ENCODE data around the gene COL5A2. TPM values are rescaled to one million over a fixed set of nuclear protein-coding genes. Genes with fewer than 3 reads are reported as not detected.

The COL5A2 gene
- total RNA-seq, 1 donor from 2014 or later: 64.2 TPM

GRCh38 chr2:189048189-189048588 lies 131.4 kb downstream of the COL5A2 start:
- intact Hi-C loops (cut with DNase I): loop anchor here (5.0 kb wide), 1 partner anchor 46 kb away; no protein-coding TSS in a partner anchor
- Histone ChIP-seq H3K27ac (no peak overlapping the region), H3K36me3 (peaks cover 33 to 41% of the 10 kb centered on the region in 2 donors), H3K4me1 (no peaks in the 10 kb centered on the region), H3K9me3 (no peaks in the 10 kb centered on the region), H3K4me3 (no peak overlapping the region), H3K27me3 (no peaks in the 10 kb centered on the region)
- DNase-seq (ENCODE audit: low spot score in 2 of 2): no peak
- no peak for TF ChIP-seq CTCF (IDR thresholded peaks at IDR 0.05)

GRCh38 chr2:189047171-189047888 lies 132.2 kb downstream of the COL5A2 start:
- H3K27me3 ChIP-seq: no peaks in the 10 kb centered on the region
- H3K4me1 ChIP-seq: no peaks in the 10 kb centered on the region
- H3K4me3 ChIP-seq: no peak overlapping the region
- no peak for DNase-seq (ENCODE audit: low spot score in 2 of 2)
- no peaks in the 10 kb centered on the region for H3K9me3 ChIP-seq
- no peak overlapping the region for H3K27ac ChIP-seq
- no peak for TF ChIP-seq CTCF (IDR thresholded peaks at IDR 0.05)
- peaks cover 35 to 41% of the 10 kb centered on the region in 2 donors for H3K36me3 ChIP-seq
- intact Hi-C loops (cut with DNase I): loop anchor here (5.0 kb wide), 1 partner anchor 45 kb away; no protein-coding TSS in a partner anchor

- no peak for TF ChIP-seq CTCF (IDR thresholded peaks at IDR 0.05)
- DNase-seq (ENCODE audit: low spot score in 2 of 2): no peak
- intact Hi-C loops (cut with DNase I): loop anchor here (5.0 kb wide), 1 partner anchor 44 kb away; no protein-coding TSS in a partner anchor
- no peaks in the 10 kb centered on the region for H3K9me3 ChIP-seq
- no peak overlapping the region for H3K27ac ChIP-seq
- H3K36me3 ChIP-seq: peaks cover 29 to 38% of the 10 kb centered on the region in 2 donors
- H3K27me3 ChIP-seq: no peaks in the 10 kb centered on the region
- no peak overlapping the region for H3K4me3 ChIP-seq
- H3K4me1 ChIP-seq: no peaks in the 10 kb centered on the region
These were observed 133.2 kb downstream of the COL5A2 start for GRCh38 chr2:189046320-189046719.

- H3K36me3 ChIP-seq: peaks cover 29 to 39% of the 10 kb centered on the region in 2 donors
- no peak for TF ChIP-seq CTCF (IDR thresholded peaks at IDR 0.05)
- intact Hi-C loops (cut with DNase I): loop anchor here (5.0 kb wide), 1 partner anchor 44 kb away; no protein-coding TSS in a partner anchor
These were observed 133.7 kb downstream of the COL5A2 start for GRCh38 chr2:189045836-189046235.

GRCh38 chr2:189037518-189037917 lies 142.0 kb downstream of the COL5A2 start:
- peaks cover 33 to 67% of the 10 kb centered on the region in 2 donors for H3K36me3 ChIP-seq

More at GRCh38 chr2:189045836-189046235, 133.7 kb downstream of the COL5A2 start:
- Histone ChIP-seq H3K27ac (no peak overlapping the region), H3K4me1 (no peaks in the 10 kb centered on the region), H3K4me3 (no peak overlapping the region), H3K9me3 (no peaks in the 10 kb centered on the region), H3K27me3 (no peaks in the 10 kb centered on the region)
- DNase-seq (ENCODE audit: low spot score in 2 of 2): no peak

More at GRCh38 chr2:189037518-189037917, 142.0 kb downstream of the COL5A2 start:
- H3K9me3 ChIP-seq: no peaks in the 10 kb centered on the region
- intact Hi-C loops (cut with DNase I): no loop called here
- DNase-seq (ENCODE audit: low spot score in 2 of 2): no peak
- no peaks in the 10 kb centered on the region for H3K4me1 ChIP-seq
- H3K27me3 ChIP-seq: no peaks in the 10 kb centered on the region
- TF ChIP-seq CTCF (IDR thresholded peaks at IDR 0.05): no peak
- H3K4me3 ChIP-seq: no peak overlapping the region
- no peak overlapping the region for H3K27ac ChIP-seq

Measured in ascending aorta (tissue), 2 donors.